ENCODE results near the gene PGRMC2. TPM values are rescaled to one million over a fixed set of nuclear protein-coding genes. Genes with fewer than 3 reads are reported as not detected.
A peak's percentile ranks its signal among the peaks of the same experiment; 100 is the strongest.

The PGRMC2 gene
- total RNA-seq, 1 experiment from 2014 or later, result 11.4 TPM

- Histone ChIP-seq H3K4me3 (ENCODE audit: low read length) (peak overlapping the region; percentile 45; the same call in 1 of the 2 replicates), H2AFZ (ENCODE audit: low read length) (0 out of 2 replicates have a peak overlapping the region, but pooled peaks have one; percentile 30), H3F3A (ENCODE audit: low read length, unreplicated experiment) (peaks cover 4% of the 10 kb centered on the region), H3K4me2 (ENCODE audit: low read length) (peak overlapping the region; percentile 62), H3K36me3 (ENCODE audit: low read depth, low read length) (no peaks in the 10 kb centered on the region), H3K4me1 (ENCODE audit: insufficient read depth, low read length) (peaks cover 35% of the 10 kb centered on the region), H3K79me2 (ENCODE audit: low read length) (no peaks in the 10 kb centered on the region), H3K9ac (ENCODE audit: low read length) (peak overlapping the region; percentile 34; the same call in 1 of the 2 replicates), H3K9me2 (replicated peaks; ENCODE audit: low read length) (no peaks in the 10 kb centered on the region), H4K20me1 (ENCODE audit: low read length) (no peaks in the 10 kb centered on the region), H3K9me3 (ENCODE audit: low read length) (no peaks in the 10 kb centered on the region), H3K27ac (ENCODE audit: low read length) (peak overlapping the region; percentile 82), H3K27me3 (ENCODE audit: low read length) (no peaks in the 10 kb centered on the region)
- DNase-seq (peak; percentile 86), ATAC-seq (peak; percentile 87)
- no peak for TF ChIP-seq EZH2 (IDR thresholded peaks at IDR 0.05; ENCODE audit: low read length, unreplicated experiment)
- TF ChIP-seq CTCF (conservative IDR thresholded peaks at IDR 0.05; ENCODE audit: low read depth, low read length), result no peak
- TF ChIP-seq EZH2phosphoT487 (IDR thresholded peaks at IDR 0.05; ENCODE audit: borderline replicate concordance, low read length), result no peak
- intact Hi-C loops (cut with micrococcal nuclease), result loop anchor here (2.0 kb wide), 1 partner anchor 16 kb away; no protein-coding TSS in a partner anchor
- BruUV-seq (replicated peaks), result no TSS peak
- CTCF ChIA-PET, result no interaction called here
- POLR2A ChIA-PET (ENCODE audit: unreplicated experiment), result no interaction called here
These were observed 35.4 kb upstream of the PGRMC2 start for GRCh38 chr4:128322986-128323385.

GRCh38 chr4:128322311-128322710 lies 34.7 kb upstream of the PGRMC2 start:
- Histone ChIP-seq H2AFZ (ENCODE audit: low read length) (no peak overlapping the region), H3K27ac (ENCODE audit: low read length) (peak overlapping the region; percentile 82), H3K4me2 (ENCODE audit: low read length) (peak overlapping the region; percentile 62), H3K36me3 (ENCODE audit: low read depth, low read length) (no peaks in the 10 kb centered on the region), H3K79me2 (ENCODE audit: low read length) (no peaks in the 10 kb centered on the region), H3K9me2 (replicated peaks; ENCODE audit: low read length) (no peaks in the 10 kb centered on the region), H4K20me1 (ENCODE audit: low read length) (no peaks in the 10 kb centered on the region), H3K9ac (ENCODE audit: low read length) (no peak overlapping the region; the same call in 1 of the 2 replicates), H3K4me1 (ENCODE audit: insufficient read depth, low read length) (peaks cover 35% of the 10 kb centered on the region), H3K4me3 (ENCODE audit: low read length) (peak overlapping the region; percentile 45; the same call in 1 of the 2 replicates), H3K9me3 (ENCODE audit: low read length) (no peaks in the 10 kb centered on the region), H3K27me3 (ENCODE audit: low read length) (no peaks in the 10 kb centered on the region), H3F3A (ENCODE audit: low read length, unreplicated experiment) (peaks cover 4% of the 10 kb centered on the region)
- POLR2A ChIA-PET (ENCODE audit: unreplicated experiment), result interaction anchor here (0.6 kb wide), 1 partner anchor 35 kb away, joined by 4 read pairs; the partner anchor contains the start of gene PGRMC2
- BruUV-seq (replicated peaks), result no TSS peak
- TF ChIP-seq EZH2 (IDR thresholded peaks at IDR 0.05; ENCODE audit: low read length, unreplicated experiment), result no peak
- intact Hi-C loops (cut with micrococcal nuclease), result loop anchor here (2.0 kb wide), 1 partner anchor 16 kb away; no protein-coding TSS in a partner anchor
- ATAC-seq (peak; percentile 63), DNase-seq (peak; percentile 78)
- CTCF ChIA-PET, result no interaction called here

- no peaks in the 10 kb centered on the region for H4K20me1 ChIP-seq (ENCODE audit: low read length)
- CTCF ChIA-PET, result no interaction called here
- no peak overlapping the region for H3K9ac ChIP-seq (ENCODE audit: low read length)
- no TSS peak for BruUV-seq (replicated peaks)
- no peaks in the 10 kb centered on the region for H3K79me2 ChIP-seq (ENCODE audit: low read length)
- no peaks in the 10 kb centered on the region for H3K9me2 ChIP-seq (replicated peaks; ENCODE audit: low read length)
- no peaks in the 10 kb centered on the region for H3K9me3 ChIP-seq (ENCODE audit: low read length)
- H3F3A ChIP-seq (ENCODE audit: low read length, unreplicated experiment), result peaks cover 4% of the 10 kb centered on the region
- no peak for TF ChIP-seq EZH2 (IDR thresholded peaks at IDR 0.05; ENCODE audit: low read length, unreplicated experiment)
- no peak for TF ChIP-seq CTCF (conservative IDR thresholded peaks at IDR 0.05; ENCODE audit: low read depth, low read length)
- TF ChIP-seq EZH2phosphoT487 (IDR thresholded peaks at IDR 0.05; ENCODE audit: borderline replicate concordance, low read length), result no peak
- H3K27me3 ChIP-seq (ENCODE audit: low read length), result no peaks in the 10 kb centered on the region
- intact Hi-C loops (cut with micrococcal nuclease), result loop anchor here (2.0 kb wide), 1 partner anchor 36 kb away; no protein-coding TSS in a partner anchor
- H3K4me2 ChIP-seq (ENCODE audit: low read length), result 0 out of 2 replicates have a peak overlapping the region, but pooled peaks have one; percentile 62
- peak overlapping the region; percentile 36; the same call in 1 of the 2 replicates for H3K27ac ChIP-seq (ENCODE audit: low read length)
- peaks cover 35% of the 10 kb centered on the region for H3K4me1 ChIP-seq (ENCODE audit: insufficient read depth, low read length)
- ATAC-seq (no peak), DNase-seq (no peak)
- no peak overlapping the region for H3K4me3 ChIP-seq (ENCODE audit: low read length)
- POLR2A ChIA-PET (ENCODE audit: unreplicated experiment), result no interaction called here
- H3K36me3 ChIP-seq (ENCODE audit: low read depth, low read length), result no peaks in the 10 kb centered on the region
- no peak overlapping the region for H2AFZ ChIP-seq (ENCODE audit: low read length)
These were observed 33.0 kb upstream of the PGRMC2 start for GRCh38 chr4:128320656-128321055.

Data from PC-3 (cell line).